Ascending aorta (tissue), 2 donors: ENCODE measurements around the gene SHF. TPM values are rescaled to one million over a fixed set of nuclear protein-coding genes. Genes with fewer than 3 reads are reported as not detected.
A peak's percentile ranks its signal among the peaks of the same experiment; 100 is the strongest.

Experiments
- DNase-seq, 2 donors: peaks; one replicate each; pipeline ENCODE4 v3.0.0-alpha.2; 2019; ENCODE audit warnings: low spot score in 2 of 2
- H3K27ac ChIP-seq, 2 donors: fragments of 200-600 bp; sonication (generic); one replicate each; pipeline ENCODE4 v1.5.1; 2016 to 2017; ENCODE audit warnings: mild to moderate bottlenecking in 1 of 2
- H3K27me3 ChIP-seq: fragments of 200-600 bp; sonication (generic); one replicate; pipeline ENCODE4 v1.5.1; 2017
- H3K36me3 ChIP-seq, 2 donors: fragments of 200-600 bp; sonication (generic); one replicate each; pipeline ENCODE4 v1.5.1; 2016
- H3K4me1 ChIP-seq, 2 donors: fragments of 200-600 bp; sonication (generic); one replicate each; pipeline ENCODE4 v1.5.1; 2016 to 2017; ENCODE audit warnings: mild to moderate bottlenecking in 1 of 2
- H3K4me3 ChIP-seq, 2 donors: fragments of 200-600 bp; sonication (generic); one replicate each; pipeline ENCODE4 v1.5.1; 2016 to 2017; ENCODE audit warnings: mild to moderate bottlenecking in 1 of 2
- H3K9me3 ChIP-seq, 2 donors: fragments of 200-600 bp; sonication (generic); one replicate each; pipeline ENCODE4 v1.5.1; 2016
- CTCF ChIP-seq, 3 experiments: fragments of 200-600 bp in 2 of 3; fragments of 450-650 bp in 1 of 3; sonication (generic) in 2 of 3; IDR thresholded peaks; one replicate each; pipeline ENCODE4 v1.5.1; 2016 to 2019; ENCODE audit warnings: antibody characterized with exemption in 3 of 3, mild to moderate bottlenecking in 1 of 3, moderate library complexity in 1 of 3
- intact Hi-C: fragments of 100-400 bp; cut with DNase I; formaldehyde crosslinking; loops from one replicate; pipeline ENCODE4 v1.15.1; 2023
- total RNA-seq: library from RNA; depleted of rRNA; stranded (reverse); fragments of >200 nt; gene quantifications from one replicate; pipeline ENCODE4 v1.1.0, GENCODE V29; 2016

Gene SHF
- total RNA-seq, 1 donor from 2014 or later: 75.0 TPM

- peak; percentile 18 to 92 for DNase-seq
- Histone ChIP-seq H3K27me3 (peaks cover 11% of the 10 kb centered on the region), H3K4me1 (peaks cover 7 to 12% of the 10 kb centered on the region in 2 donors), H3K4me3 (peak overlapping the region; percentile 41 to 56), H3K27ac (no peak overlapping the region), H3K9me3 (no peaks in the 10 kb centered on the region), H3K36me3 (no peaks in the 10 kb centered on the region)
- intact Hi-C loops: no loop called here
- TF ChIP-seq CTCF (IDR thresholded peaks at IDR 0.05): peak; percentile 81 to 97 (median 97)
Observed at GRCh38 chr15:45118131-45118588, 69.6 kb downstream of the SHF start.

GRCh38 chr15:45117308-45118130 lies 70.2 kb downstream of the SHF start:
- no peak for TF ChIP-seq CTCF (IDR thresholded peaks at IDR 0.05)
- Histone ChIP-seq H3K27ac (no peak overlapping the region), H3K27me3 (peaks cover 11% of the 10 kb centered on the region), H3K4me3 (peak overlapping the region; percentile 43 to 56), H3K36me3 (no peaks in the 10 kb centered on the region), H3K4me1 (peaks cover 7 to 18% of the 10 kb centered on the region in 2 donors), H3K9me3 (no peaks in the 10 kb centered on the region)
- intact Hi-C loops: no loop called here
- DNase-seq: no peak

Other genes starting within 250 kb of the SHF start
- gene TERB2, start 231.3 kb downstream of the SHF start, total RNA-seq: not detected
- 6.5 TPM for gene SORD, start 164.8 kb downstream of the SHF start, total RNA-seq
- gene DUOX2, start 73.8 kb downstream of the SHF start, total RNA-seq: 2.3 TPM
- 0.32 TPM for gene DUOXA2, start 73.6 kb downstream of the SHF start, total RNA-seq
- gene DUOXA1, start 58.1 kb downstream of the SHF start, total RNA-seq: 4.2 TPM
- gene DUOX1, start 58.0 kb downstream of the SHF start, total RNA-seq: 2.7 TPM
- not detected for gene SLC28A2, start 64.3 kb upstream of the SHF start, total RNA-seq
- 6.1 TPM for gene GATM, start 190.6 kb upstream of the SHF start, total RNA-seq